ENCODE results near the gene CNOT6. TPM values are rescaled to one million over a fixed set of nuclear protein-coding genes. Genes with fewer than 3 reads are reported as not detected.

CNOT6 gene
- total RNA-seq, 1 donor from 2014 or later: 46.3 TPM

- Mint-ChIP-seq H3K27ac (ENCODE audit: unreplicated experiment) (no peak overlapping the region), H3K9me3 (ENCODE audit: unreplicated experiment) (no peaks in the 10 kb centered on the region), H3K4me3 (ENCODE audit: unreplicated experiment) (no peak overlapping the region), H3K4me1 (ENCODE audit: unreplicated experiment) (peaks cover 14% of the 10 kb centered on the region), H3K27me3 (ENCODE audit: unreplicated experiment) (peaks cover 5% of the 10 kb centered on the region), H3K36me3 (ENCODE audit: low read depth, unreplicated experiment) (no peaks in the 10 kb centered on the region)
- no peak for TF ChIP-seq CTCF (IDR thresholded peaks at IDR 0.05; ENCODE audit: unreplicated experiment)
- no peak for DNase-seq (ENCODE audit: low spot score)
These were observed 6.6 kb upstream of the CNOT6 start for GRCh38 chr5:180487556-180487955.

- H3K4me3 Mint-ChIP-seq (ENCODE audit: unreplicated experiment): no peak overlapping the region
These were observed 2.7 kb upstream of the CNOT6 start for GRCh38 chr5:180491496-180491895.

GRCh38 chr5:180492226-180492903 lies 1.8 kb upstream of the CNOT6 start:
- Mint-ChIP-seq H3K4me3 (ENCODE audit: unreplicated experiment) (peak overlapping the region; percentile 45), H3K4me1 (ENCODE audit: unreplicated experiment) (peaks cover 27% of the 10 kb centered on the region), H3K9me3 (ENCODE audit: unreplicated experiment) (no peaks in the 10 kb centered on the region), H3K27me3 (ENCODE audit: unreplicated experiment) (peaks cover 10% of the 10 kb centered on the region), H3K36me3 (ENCODE audit: low read depth, unreplicated experiment) (peaks cover 16% of the 10 kb centered on the region), H3K27ac (ENCODE audit: unreplicated experiment) (no peak overlapping the region)
- no peak for DNase-seq (ENCODE audit: low spot score)
- no peak for TF ChIP-seq CTCF (IDR thresholded peaks at IDR 0.05; ENCODE audit: unreplicated experiment)

More at GRCh38 chr5:180491496-180491895, 2.7 kb upstream of the CNOT6 start:
- Mint-ChIP-seq H3K27ac (ENCODE audit: unreplicated experiment) (no peak overlapping the region), H3K27me3 (ENCODE audit: unreplicated experiment) (peaks cover 10% of the 10 kb centered on the region), H3K9me3 (ENCODE audit: unreplicated experiment) (no peaks in the 10 kb centered on the region), H3K4me1 (ENCODE audit: unreplicated experiment) (peaks cover 27% of the 10 kb centered on the region), H3K36me3 (ENCODE audit: low read depth, unreplicated experiment) (peaks cover 16% of the 10 kb centered on the region)
- no peak for DNase-seq (ENCODE audit: low spot score)
- TF ChIP-seq CTCF (IDR thresholded peaks at IDR 0.05; ENCODE audit: unreplicated experiment): no peak

- peak overlapping the region; percentile 72 for H3K27ac Mint-ChIP-seq (ENCODE audit: unreplicated experiment)
- peaks cover 33% of the 10 kb centered on the region for H3K4me1 Mint-ChIP-seq (ENCODE audit: unreplicated experiment)
- no peak for TF ChIP-seq CTCF (IDR thresholded peaks at IDR 0.05; ENCODE audit: unreplicated experiment)
- DNase-seq (ENCODE audit: low spot score): peak; percentile 48
- H3K4me3 Mint-ChIP-seq (ENCODE audit: unreplicated experiment): peak overlapping the region; percentile 99
- peaks cover 16% of the 10 kb centered on the region for H3K36me3 Mint-ChIP-seq (ENCODE audit: low read depth, unreplicated experiment)
- H3K9me3 Mint-ChIP-seq (ENCODE audit: unreplicated experiment): no peaks in the 10 kb centered on the region
- peaks cover 10% of the 10 kb centered on the region for H3K27me3 Mint-ChIP-seq (ENCODE audit: unreplicated experiment)
These were observed 467 bp downstream of the CNOT6 start for GRCh38 chr5:180494510-180495181.

GRCh38 chr5:180495292-180495691 lies 1.1 kb downstream of the CNOT6 start:
- Mint-ChIP-seq H3K27ac (ENCODE audit: unreplicated experiment) (peak overlapping the region; percentile 76), H3K36me3 (ENCODE audit: low read depth, unreplicated experiment) (peaks cover 16% of the 10 kb centered on the region), H3K4me1 (ENCODE audit: unreplicated experiment) (peaks cover 34% of the 10 kb centered on the region), H3K27me3 (ENCODE audit: unreplicated experiment) (peaks cover 10% of the 10 kb centered on the region), H3K4me3 (ENCODE audit: unreplicated experiment) (peak overlapping the region; percentile 93), H3K9me3 (ENCODE audit: unreplicated experiment) (no peaks in the 10 kb centered on the region)
- TF ChIP-seq CTCF (IDR thresholded peaks at IDR 0.05; ENCODE audit: unreplicated experiment): no peak
- no peak for DNase-seq (ENCODE audit: low spot score)
